ENCODE data around the gene S100A5.

GRCh38 chr1:153578936-153579335 lies 38.2 kb upstream of the S100A5 start:
- TF ChIP-seq CTCF (conservative IDR thresholded peaks at IDR 0.05; ENCODE audit: low read length): no peak
- TF ChIP-seq EZH2phosphoT487 (IDR thresholded peaks at IDR 0.05; ENCODE audit: borderline replicate concordance, low read depth, low read length): no peak
